ENCODE data around the gene HECTD4. TPM values are rescaled to one million over a fixed set of nuclear protein-coding genes. Genes with fewer than 3 reads are reported as not detected.
"Not testable (repeated sequence)": the region's sequence is repeated elsewhere in the genome, so short reads cannot be mapped to it uniquely, and the experiment has no call there.

The HECTD4 gene
- total RNA-seq, 2 donors from 2014 or later: 46.6 to 48.2 TPM

- H3K9ac ChIP-seq (ENCODE audit: extremely low read depth, low read length, poor library complexity, severe bottlenecking): no peak overlapping the region
- H3K27ac ChIP-seq (ENCODE audit: low read depth, low read length): no peak overlapping the region
- Mint-ChIP-seq H3K27me3 (ENCODE audit: insufficient read depth) (no peaks in the 10 kb centered on the region), H3K4me1 (no peaks in the 10 kb centered on the region), H3K36me3 (ENCODE audit: low read depth) (peaks cover 81% of the 10 kb centered on the region), H3K4me3 (no peak overlapping the region), H3K9me3 (peaks cover 52% of the 10 kb centered on the region), H3K27ac (no peak overlapping the region)
- no peaks in the 10 kb centered on the region for H3K4me1 ChIP-seq (ENCODE audit: control insufficient read depth, insufficient read depth, low read length)
- H3K4me3 ChIP-seq (ENCODE audit: low read length): no peak overlapping the region
- WGBS, 2 experiments (ENCODE audit: insufficient coverage in 1 of 2, insufficient read length in 1 of 2): 90 to 97% methylated on average over 5 to 6 of the region's 6 CpGs
- H3K9me3 ChIP-seq (ENCODE audit: control insufficient read depth, low read length): peaks cover 36% of the 10 kb centered on the region
- no peaks in the 10 kb centered on the region for H3K27me3 ChIP-seq (ENCODE audit: control insufficient read depth, insufficient read depth, low read length, poor library complexity, severe bottlenecking)
- no peak for TF ChIP-seq CTCF (conservative IDR thresholded peaks at IDR 0.05)
- peaks cover 50% of the 10 kb centered on the region for H3K36me3 ChIP-seq (ENCODE audit: control insufficient read depth, insufficient read depth, low read length)
- no peak for DNase-seq
Measured at GRCh38 chr12:112159146-112159541, 223.1 kb downstream of the HECTD4 start.

- not testable (repeated sequence) for H3K27ac ChIP-seq (ENCODE audit: low read depth, low read length); H3K27me3 Mint-ChIP-seq (ENCODE audit: insufficient read depth); H3K4me1 ChIP-seq (ENCODE audit: control insufficient read depth, insufficient read depth, low read length); H3K27me3 ChIP-seq (ENCODE audit: control insufficient read depth, insufficient read depth, low read length, poor library complexity, severe bottlenecking); H3K27ac Mint-ChIP-seq; H3K9ac ChIP-seq (ENCODE audit: extremely low read depth, low read length, poor library complexity, severe bottlenecking); H3K4me3 ChIP-seq (ENCODE audit: low read length); H3K4me1 Mint-ChIP-seq; H3K4me3 Mint-ChIP-seq
- Mint-ChIP-seq H3K36me3 (ENCODE audit: low read depth) (peaks cover 87% of the 10 kb centered on the region), H3K9me3 (peaks cover 52% of the 10 kb centered on the region)
- peaks cover 36% of the 10 kb centered on the region for H3K9me3 ChIP-seq (ENCODE audit: control insufficient read depth, low read length)
- H3K36me3 ChIP-seq (ENCODE audit: control insufficient read depth, insufficient read depth, low read length): peaks cover 55% of the 10 kb centered on the region
- 96 to 98% methylated on average over 9 to 11 of the region's 11 CpGs for WGBS, 2 experiments (ENCODE audit: insufficient coverage in 1 of 2, insufficient read length in 1 of 2)
- peak; percentile 24 for DNase-seq
Measured at GRCh38 chr12:112158461-112159145, 223.6 kb downstream of the HECTD4 start.

- no peak overlapping the region for H3K27ac ChIP-seq (ENCODE audit: low read depth, low read length)
- no peak for TF ChIP-seq CTCF (conservative IDR thresholded peaks at IDR 0.05)
- peaks cover 43% of the 10 kb centered on the region for H3K36me3 ChIP-seq (ENCODE audit: control insufficient read depth, insufficient read depth, low read length)
- no peaks in the 10 kb centered on the region for H3K27me3 ChIP-seq (ENCODE audit: control insufficient read depth, insufficient read depth, low read length, poor library complexity, severe bottlenecking)
- Mint-ChIP-seq H3K9me3 (peaks cover 40% of the 10 kb centered on the region), H3K4me3 (no peak overlapping the region), H3K27me3 (ENCODE audit: insufficient read depth) (no peaks in the 10 kb centered on the region), H3K36me3 (ENCODE audit: low read depth) (peaks cover 81% of the 10 kb centered on the region), H3K4me1 (no peaks in the 10 kb centered on the region), H3K27ac (no peak overlapping the region)
- WGBS, 2 experiments (ENCODE audit: insufficient coverage in 1 of 2, insufficient read length in 1 of 2): 86 to 97% methylated on average over 2 to 8 of the region's 8 CpGs
- H3K4me1 ChIP-seq (ENCODE audit: control insufficient read depth, insufficient read depth, low read length): no peaks in the 10 kb centered on the region
- peaks cover 23% of the 10 kb centered on the region for H3K9me3 ChIP-seq (ENCODE audit: control insufficient read depth, low read length)
- no peak overlapping the region for H3K9ac ChIP-seq (ENCODE audit: extremely low read depth, low read length, poor library complexity, severe bottlenecking)
- peak; percentile 37 for DNase-seq
- no peak overlapping the region for H3K4me3 ChIP-seq (ENCODE audit: low read length)
Measured at GRCh38 chr12:112153893-112154219, 228.4 kb downstream of the HECTD4 start.

Data from endodermal cell (in vitro differentiated cells).